Activated T-helper 17 cell treated with anti-CD3 and anti-CD28 coated beads, Interleukin-2, amount 50 U/mL, for 72 hours (primary cell): ENCODE measurements around the gene SMIM36. TPM values are rescaled to one million over a fixed set of nuclear protein-coding genes. Genes with fewer than 3 reads are reported as not detected.
"Not testable (repeated sequence)": the region's sequence is repeated elsewhere in the genome, so short reads cannot be mapped to it uniquely, and the experiment has no call there.

Source experiments
- ATAC-seq: fragments of 150-1000 bp; cut with Tn5 transposase; replicated peaks from 2 replicates; pipeline ENCODE4 v1.10.0; 2021; ENCODE audit warnings: mild to moderate bottlenecking, moderate library complexity
- H3K27ac Mint-ChIP-seq: one replicate; pipeline ENCODE4 v1.8.0; 2022; ENCODE audit warnings: mixed read lengths
- H3K27me3 Mint-ChIP-seq: one replicate; pipeline ENCODE4 v1.8.0; 2022; ENCODE audit warnings: mixed read lengths
- H3K36me3 Mint-ChIP-seq: one replicate; pipeline ENCODE4 v1.8.0; 2022; ENCODE audit warnings: low read depth, mild to moderate bottlenecking, mixed read lengths
- H3K4me1 Mint-ChIP-seq: one replicate; pipeline ENCODE4 v1.8.0; 2022; ENCODE audit warnings: mixed read lengths
- H3K4me3 Mint-ChIP-seq: one replicate; pipeline ENCODE4 v1.8.0; 2022; ENCODE audit warnings: mild to moderate bottlenecking, mixed read lengths
- H3K9me3 Mint-ChIP-seq: one replicate; pipeline ENCODE4 v1.8.0; 2022; ENCODE audit warnings: mixed read lengths
- total RNA-seq, 2 donors: library from RNA; stranded (reverse); gene quantifications; one replicate each; pipeline ENCODE4 v1.2.3, GENCODE V29; 2022

SMIM36 gene
- total RNA-seq, 2 donors from 2014 or later = not detected

DNA sequence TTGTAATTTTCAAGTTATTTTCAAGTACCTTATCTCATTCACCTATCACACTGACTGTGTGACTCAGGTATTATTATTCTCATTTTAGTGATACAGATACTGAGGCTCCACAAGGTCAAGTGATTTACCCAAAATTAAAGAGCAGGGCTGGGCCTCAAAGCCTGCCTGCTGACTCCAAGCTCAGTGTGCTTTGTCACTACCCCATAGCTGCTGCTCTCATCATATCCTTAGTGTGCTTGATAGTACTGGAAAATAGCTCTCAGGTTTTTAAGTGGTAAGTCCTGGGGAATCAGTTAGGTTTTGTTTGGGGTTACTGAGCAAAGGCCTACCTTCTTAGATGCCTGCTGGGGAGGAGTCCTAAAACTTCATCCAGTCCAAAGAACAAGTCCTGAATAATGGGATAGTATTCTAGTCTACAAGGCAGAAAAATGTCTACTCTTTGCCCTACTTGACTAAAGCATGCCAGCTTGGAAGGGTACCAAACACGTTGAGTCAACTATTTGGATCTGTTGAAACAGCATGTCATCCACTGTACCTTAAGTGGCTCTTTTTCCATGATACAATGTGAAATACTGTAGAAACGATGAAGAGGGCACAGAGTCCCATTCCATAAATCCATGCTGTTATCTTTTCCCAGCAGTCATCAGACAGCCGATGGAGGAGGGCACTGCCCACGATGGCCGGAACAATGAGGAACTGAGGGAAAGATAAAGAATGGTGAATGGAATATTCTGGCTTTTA, 100.4 kb downstream of the SMIM36 start:
- no peak overlapping the region for H3K4me3 Mint-ChIP-seq
- no peak overlapping the region for H3K27ac Mint-ChIP-seq
- ATAC-seq = no peak
- peaks cover 6% of the 10 kb centered on the region for H3K4me1 Mint-ChIP-seq
- no peaks in the 10 kb centered on the region for H3K9me3 Mint-ChIP-seq
- peaks cover 93% of the 10 kb centered on the region for H3K36me3 Mint-ChIP-seq
- no peaks in the 10 kb centered on the region for H3K27me3 Mint-ChIP-seq

DNA sequence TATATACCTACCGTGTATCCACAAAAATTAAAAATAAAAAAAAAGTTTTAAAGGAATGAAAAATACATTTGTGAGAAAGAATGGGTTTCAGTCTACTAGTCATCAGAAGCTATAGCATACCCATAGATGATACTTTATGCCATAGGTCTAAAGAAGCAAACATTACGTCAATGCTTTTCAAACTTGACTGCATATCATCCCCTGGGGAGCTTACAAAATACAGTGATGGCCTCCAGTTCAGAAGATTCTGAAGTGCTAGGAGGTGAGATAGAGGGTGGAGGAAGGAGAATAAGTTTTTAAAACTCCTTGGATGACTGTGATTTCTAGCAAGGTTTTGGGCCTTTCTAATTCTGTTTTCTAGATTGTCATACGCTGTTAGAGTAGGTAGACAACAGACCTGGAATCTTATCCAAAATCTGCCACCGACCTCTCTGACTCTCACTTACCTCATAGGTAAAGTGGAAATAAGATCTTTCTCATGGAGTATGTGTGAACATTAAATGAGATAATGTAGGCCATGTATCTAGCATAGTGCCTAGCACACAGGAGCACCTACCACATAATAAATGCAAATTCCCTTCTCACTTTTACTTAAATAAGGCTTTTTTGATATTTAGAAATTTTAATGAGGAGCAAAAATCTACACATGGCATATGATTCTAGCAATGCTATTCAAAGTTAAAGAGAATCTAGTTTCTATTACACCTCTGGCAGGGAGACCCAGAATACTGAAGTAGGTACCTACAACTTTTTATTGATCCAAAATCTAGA, 102.0 kb downstream of the SMIM36 start:
- no peak for ATAC-seq
- Mint-ChIP-seq H3K27ac (no peak overlapping the region), H3K4me1 (no peaks in the 10 kb centered on the region), H3K36me3 (peaks cover 98% of the 10 kb centered on the region), H3K4me3 (no peak overlapping the region), H3K27me3 (no peaks in the 10 kb centered on the region), H3K9me3 (no peaks in the 10 kb centered on the region)

DNA sequence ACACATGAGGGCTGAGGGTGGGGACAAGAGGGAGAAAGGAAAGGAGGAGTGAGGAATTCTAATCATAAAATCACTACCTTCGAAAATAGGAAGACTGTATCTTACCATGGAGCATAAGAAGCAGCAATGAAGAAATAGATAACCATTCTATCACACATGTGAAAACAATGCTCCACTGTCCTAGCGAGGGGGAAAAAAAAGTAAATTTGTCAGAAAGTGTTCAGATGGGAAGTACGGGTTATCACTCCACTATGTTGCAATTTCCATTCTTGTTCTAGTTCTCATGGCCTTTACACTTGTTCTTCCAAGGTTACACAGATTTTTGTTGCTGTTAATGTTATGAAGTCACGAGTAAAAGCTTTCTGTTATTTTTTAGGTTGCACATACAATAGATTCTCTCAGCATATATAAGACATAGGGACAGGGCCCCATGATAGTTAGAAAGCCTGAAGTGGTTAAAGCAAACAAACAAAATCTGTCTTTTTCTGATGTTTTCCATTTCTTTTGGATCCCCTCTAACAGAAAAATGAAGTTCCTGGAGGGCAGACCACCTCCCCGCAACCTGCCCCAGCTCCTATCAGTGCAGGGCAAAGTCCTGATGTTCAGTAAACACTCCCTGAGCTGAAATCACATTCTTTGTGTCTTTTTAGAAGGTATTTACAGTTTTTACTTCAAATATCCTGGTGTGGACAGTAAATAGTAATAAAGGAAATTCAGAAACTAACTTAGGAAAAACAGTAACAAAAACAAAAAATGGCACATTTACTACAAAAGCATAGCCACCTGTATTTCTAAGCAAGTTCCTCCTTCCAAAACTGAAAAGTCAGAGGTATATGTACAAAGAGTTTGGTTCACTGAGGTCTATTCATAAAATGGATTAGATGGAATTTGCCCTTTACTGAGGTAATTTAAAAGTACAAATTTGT, 103.3 kb downstream of the SMIM36 start:
- no peaks in the 10 kb centered on the region for H3K4me1 Mint-ChIP-seq
- no peaks in the 10 kb centered on the region for H3K27me3 Mint-ChIP-seq
- no peaks in the 10 kb centered on the region for H3K9me3 Mint-ChIP-seq
- no peak for ATAC-seq
- H3K36me3 Mint-ChIP-seq = peaks cover 98% of the 10 kb centered on the region
- no peak overlapping the region for H3K27ac Mint-ChIP-seq
- no peak overlapping the region for H3K4me3 Mint-ChIP-seq

DNA sequence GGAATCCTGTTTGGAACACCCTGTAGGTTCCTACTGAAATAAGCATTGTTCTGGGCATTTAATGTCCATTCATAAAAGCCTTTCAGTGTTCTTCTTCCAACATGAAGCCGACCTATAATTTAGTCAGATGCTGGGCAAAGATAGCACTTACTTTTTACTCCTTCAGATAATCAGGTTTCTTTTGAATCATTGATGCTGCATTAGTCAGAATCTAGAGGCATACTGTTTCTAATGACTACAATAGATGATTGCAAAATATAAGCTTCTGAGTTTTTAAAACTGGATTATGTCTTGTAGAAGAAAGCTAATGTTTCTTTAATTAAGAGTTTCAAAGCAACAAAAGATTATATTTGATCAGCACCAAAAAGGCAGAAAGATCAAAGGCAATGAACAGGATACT, 105.7 kb downstream of the SMIM36 start:
- no peaks in the 10 kb centered on the region for H3K9me3 Mint-ChIP-seq
- no peaks in the 10 kb centered on the region for H3K4me1 Mint-ChIP-seq
- H3K27me3 Mint-ChIP-seq = no peaks in the 10 kb centered on the region
- H3K36me3 Mint-ChIP-seq = peaks cover 98% of the 10 kb centered on the region
- ATAC-seq = no peak
- no peak overlapping the region for H3K27ac Mint-ChIP-seq
- H3K4me3 Mint-ChIP-seq = no peak overlapping the region

DNA sequence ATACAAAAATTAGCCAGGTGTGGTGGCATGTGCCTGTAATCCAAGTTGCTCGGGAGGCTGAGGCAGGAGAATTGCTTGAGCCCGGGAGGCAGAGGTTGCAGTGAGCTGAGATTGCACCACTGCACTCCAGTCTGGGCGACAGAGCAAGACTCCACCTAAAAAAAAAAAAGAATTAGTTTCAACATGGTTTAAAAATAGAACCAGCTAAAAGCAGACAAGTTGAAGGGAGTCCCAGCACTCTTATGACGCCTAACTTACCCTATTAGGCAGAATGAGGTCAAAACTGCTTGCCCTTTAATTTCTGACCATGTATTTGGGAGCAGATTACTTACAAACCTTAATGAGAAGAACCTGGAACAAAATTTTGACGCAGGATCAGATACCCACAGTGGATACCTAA, 107.1 kb downstream of the SMIM36 start:
- peaks cover 97% of the 10 kb centered on the region for H3K36me3 Mint-ChIP-seq
- not testable (repeated sequence) for H3K4me3 Mint-ChIP-seq, ATAC-seq, H3K4me1 Mint-ChIP-seq, H3K27ac Mint-ChIP-seq, H3K9me3 Mint-ChIP-seq, H3K27me3 Mint-ChIP-seq

DNA sequence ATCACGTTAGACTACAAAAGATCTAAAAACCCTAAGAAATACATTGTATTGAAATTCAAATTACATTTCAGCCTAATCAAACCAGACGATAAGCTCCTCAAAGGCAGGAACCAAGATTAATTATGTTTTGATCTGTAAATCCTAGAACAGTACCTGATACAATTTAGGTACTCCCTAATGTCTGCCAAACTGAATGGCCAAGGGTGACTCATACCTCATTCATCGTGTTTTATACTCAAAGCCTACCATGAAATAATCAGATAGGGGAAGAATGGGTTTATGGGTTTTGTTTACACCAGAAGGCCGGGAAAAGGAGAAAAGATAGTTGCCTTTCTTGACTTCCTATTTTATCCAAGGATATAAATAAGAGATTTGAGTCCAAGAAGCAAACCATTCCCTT, 108.9 kb downstream of the SMIM36 start:
- H3K36me3 Mint-ChIP-seq = peaks cover 96% of the 10 kb centered on the region
- H3K4me3 Mint-ChIP-seq = no peak overlapping the region
- H3K27ac Mint-ChIP-seq = no peak overlapping the region
- no peaks in the 10 kb centered on the region for H3K4me1 Mint-ChIP-seq
- no peaks in the 10 kb centered on the region for H3K9me3 Mint-ChIP-seq
- ATAC-seq = no peak
- H3K27me3 Mint-ChIP-seq = no peaks in the 10 kb centered on the region

Other genes starting within 250 kb of the SMIM36 start
- 10 to 100 TPM; 21.7 to 46.3 TPM for gene HLF, start 246.5 kb downstream of the SMIM36 start, total RNA-seq
- gene MMD, start 89.6 kb downstream of the SMIM36 start, total RNA-seq = 10 to 100 TPM; 21.7 to 28.6 TPM
- not detected for gene TMEM100, start 211.4 kb upstream of the SMIM36 start, total RNA-seq
- gene PCTP, start 239.6 kb upstream of the SMIM36 start, total RNA-seq = 10 to 100 TPM; 12.8 to 14.7 TPM